Effector memory CD8-positive, alpha-beta T cell (primary cell): ENCODE data around the gene PIAS4.

Experiments used
- ATAC-seq: fragments of 150-1000 bp; cut with Tn5 transposase; replicated peaks from 2 replicates; pipeline ENCODE4 v1.10.0; 2021; ENCODE audit warnings: mild to moderate bottlenecking, moderate library complexity
- DNase-seq, 3 experiments: peaks; one replicate each; pipeline ENCODE4 v3.0.0; 2021
- H3K27ac Mint-ChIP-seq, 2 donors: one replicate each; pipeline ENCODE4 v1.8.0; 2022; ENCODE audit warnings: mild to moderate bottlenecking in 2 of 2, mixed read lengths in 2 of 2, moderate library complexity in 2 of 2
- H3K27me3 Mint-ChIP-seq, 2 donors: one replicate each; pipeline ENCODE4 v1.8.0; 2022; ENCODE audit warnings: mixed read lengths in 2 of 2
- H3K36me3 Mint-ChIP-seq: one replicate; pipeline ENCODE4 v1.8.0; 2022; ENCODE audit warnings: mild to moderate bottlenecking, moderate library complexity, mixed read lengths; ENCODE audit not compliant: insufficient read depth
- H3K4me1 Mint-ChIP-seq, 2 donors: one replicate each; pipeline ENCODE4 v1.8.0; 2022; ENCODE audit warnings: low read depth in 2 of 2, mixed read lengths in 2 of 2
- H3K4me3 Mint-ChIP-seq, 2 donors: one replicate each; pipeline ENCODE4 v1.8.0; 2022; ENCODE audit warnings: mild to moderate bottlenecking in 2 of 2, mixed read lengths in 2 of 2, moderate library complexity in 2 of 2
- H3K9me3 Mint-ChIP-seq, 2 donors: one replicate each; pipeline ENCODE4 v1.8.0; 2022; ENCODE audit warnings: mixed read lengths in 2 of 2

PIAS4 gene

GRCh38 chr19:4042064-4042730 is 34.7 kb downstream of the PIAS4 start:
- ATAC-seq = peak; percentile 16
- Mint-ChIP-seq H3K4me3 (no peak overlapping the region), H3K27me3 (no peaks in the 10 kb centered on the region), H3K9me3 (no peaks in the 10 kb centered on the region), H3K36me3 (peaks cover 90% of the 10 kb centered on the region), H3K27ac (peak overlapping the region in 1 of 2 donors; percentile 73), H3K4me1 (peaks cover 3 to 8% of the 10 kb centered on the region in 2 donors)
- DNase-seq = no peak

- ATAC-seq = no peak
- H3K4me3 Mint-ChIP-seq = no peak overlapping the region
- H3K9me3 Mint-ChIP-seq = no peaks in the 10 kb centered on the region
- H3K27ac Mint-ChIP-seq = peak overlapping the region in 1 of 2 donors; percentile 73
- no peak for DNase-seq
- H3K36me3 Mint-ChIP-seq = peaks cover 94% of the 10 kb centered on the region
- no peaks in the 10 kb centered on the region for H3K27me3 Mint-ChIP-seq
- H3K4me1 Mint-ChIP-seq = peaks cover 3 to 8% of the 10 kb centered on the region in 2 donors
Observed at GRCh38 chr19:4042731-4043082, 35.2 kb downstream of the PIAS4 start.

- Mint-ChIP-seq H3K4me1 (peaks cover 3 to 8% of the 10 kb centered on the region in 2 donors), H3K27ac (peak overlapping the region; percentile 73 to 78), H3K36me3 (peaks cover 96% of the 10 kb centered on the region), H3K9me3 (no peaks in the 10 kb centered on the region), H3K27me3 (no peaks in the 10 kb centered on the region), H3K4me3 (no peak overlapping the region)
- ATAC-seq (no peak), DNase-seq (no peak)
Observed at GRCh38 chr19:4043401-4043800, 35.9 kb downstream of the PIAS4 start.

GRCh38 chr19:4043966-4044715 is 36.6 kb downstream of the PIAS4 start:
- Mint-ChIP-seq H3K36me3 (peaks cover 96% of the 10 kb centered on the region), H3K9me3 (no peaks in the 10 kb centered on the region), H3K27ac (peak overlapping the region in 1 of 2 donors; percentile 22), H3K27me3 (no peaks in the 10 kb centered on the region), H3K4me3 (peak overlapping the region in 1 of 2 donors; percentile 25), H3K4me1 (peaks cover 3 to 8% of the 10 kb centered on the region in 2 donors)
- no peak for ATAC-seq
- DNase-seq = no peak

GRCh38 chr19:4044990-4045465 is 37.5 kb downstream of the PIAS4 start:
- Mint-ChIP-seq H3K36me3 (peaks cover 97% of the 10 kb centered on the region), H3K27ac (no peak overlapping the region), H3K27me3 (no peaks in the 10 kb centered on the region), H3K4me1 (peaks cover 8 to 13% of the 10 kb centered on the region in 2 donors), H3K9me3 (no peaks in the 10 kb centered on the region), H3K4me3 (no peak overlapping the region)
- no peak for ATAC-seq
- DNase-seq = no peak

GRCh38 chr19:4045597-4046361 is 38.2 kb downstream of the PIAS4 start:
- no peak overlapping the region for H3K4me3 Mint-ChIP-seq
- no peak for ATAC-seq
- H3K27me3 Mint-ChIP-seq = no peaks in the 10 kb centered on the region
- DNase-seq = no peak
- H3K36me3 Mint-ChIP-seq = peaks cover 97% of the 10 kb centered on the region
- peak overlapping the region; percentile 71 to 83 for H3K27ac Mint-ChIP-seq
- H3K9me3 Mint-ChIP-seq = no peaks in the 10 kb centered on the region
- peaks cover 13 to 20% of the 10 kb centered on the region in 2 donors for H3K4me1 Mint-ChIP-seq

- H3K4me1 Mint-ChIP-seq = peaks cover 16 to 24% of the 10 kb centered on the region in 2 donors
- H3K27me3 Mint-ChIP-seq = no peaks in the 10 kb centered on the region
- H3K4me3 Mint-ChIP-seq = no peak overlapping the region
- ATAC-seq = no peak
- no peak for DNase-seq
- H3K9me3 Mint-ChIP-seq = no peaks in the 10 kb centered on the region
- peaks cover 97% of the 10 kb centered on the region for H3K36me3 Mint-ChIP-seq
- H3K27ac Mint-ChIP-seq = peak overlapping the region; percentile 71 to 83
Observed at GRCh38 chr19:4046362-4046691, 38.8 kb downstream of the PIAS4 start.

GRCh38 chr19:4046946-4047683 is 39.6 kb downstream of the PIAS4 start:
- Mint-ChIP-seq H3K4me3 (no peak overlapping the region), H3K27ac (peak overlapping the region; percentile 35 to 71), H3K4me1 (peaks cover 19 to 28% of the 10 kb centered on the region in 2 donors), H3K27me3 (no peaks in the 10 kb centered on the region), H3K36me3 (peaks cover 97% of the 10 kb centered on the region), H3K9me3 (no peaks in the 10 kb centered on the region)
- ATAC-seq = no peak
- DNase-seq = no peak

- H3K9me3 Mint-ChIP-seq = no peaks in the 10 kb centered on the region
- peaks cover 29 to 40% of the 10 kb centered on the region in 2 donors for H3K4me1 Mint-ChIP-seq
- H3K36me3 Mint-ChIP-seq = peaks cover 97% of the 10 kb centered on the region
- peak overlapping the region in 1 of 2 donors; percentile 3 for H3K4me3 Mint-ChIP-seq
- H3K27ac Mint-ChIP-seq = no peak overlapping the region
- H3K27me3 Mint-ChIP-seq = no peaks in the 10 kb centered on the region
- DNase-seq (no peak), ATAC-seq (no peak)
Observed at GRCh38 chr19:4049432-4049831, 41.9 kb downstream of the PIAS4 start.

GRCh38 chr19:4051175-4052101 is 43.9 kb downstream of the PIAS4 start:
- H3K36me3 Mint-ChIP-seq = peaks cover 97% of the 10 kb centered on the region
- peaks cover 38 to 41% of the 10 kb centered on the region in 2 donors for H3K4me1 Mint-ChIP-seq
- ATAC-seq (peak; percentile 43), DNase-seq (no peak)
- peak overlapping the region; percentile 87 to 95 for H3K27ac Mint-ChIP-seq
- H3K27me3 Mint-ChIP-seq = no peaks in the 10 kb centered on the region
- no peaks in the 10 kb centered on the region for H3K9me3 Mint-ChIP-seq
- peak overlapping the region in 1 of 2 donors; percentile 63 for H3K4me3 Mint-ChIP-seq

GRCh38 chr19:4052114-4052992 is 44.8 kb downstream of the PIAS4 start:
- H3K27ac Mint-ChIP-seq = peak overlapping the region; percentile 87 to 95
- no peaks in the 10 kb centered on the region for H3K27me3 Mint-ChIP-seq
- DNase-seq (no peak), ATAC-seq (peak; percentile 52)
- H3K36me3 Mint-ChIP-seq = peaks cover 97% of the 10 kb centered on the region
- H3K9me3 Mint-ChIP-seq = no peaks in the 10 kb centered on the region
- H3K4me1 Mint-ChIP-seq = peaks cover 40 to 44% of the 10 kb centered on the region in 2 donors
- peak overlapping the region; percentile 72 to 73 for H3K4me3 Mint-ChIP-seq
